ENCODE measurements around the gene FCGR2B. TPM values are rescaled to one million over a fixed set of nuclear protein-coding genes. Genes with fewer than 3 reads are reported as not detected.
"Not testable (repeated sequence)": the region's sequence is repeated elsewhere in the genome, so short reads cannot be mapped to it uniquely, and the experiment has no call there.

Gene FCGR2B
- total RNA-seq, 2 experiments from 2014 or later, result not detected

GRCh38 chr1:161658524-161658923, 4.4 kb upstream of the FCGR2B start:
- H3K36me3 Mint-ChIP-seq (ENCODE audit: low read depth); POLR2A ChIA-PET; H3K27ac Mint-ChIP-seq; CTCF ChIA-PET; H3K4me3 Mint-ChIP-seq; H3K27me3 Mint-ChIP-seq (ENCODE audit: low read depth); DNase-seq; H3K4me1 Mint-ChIP-seq (ENCODE audit: low read depth); H3K9me3 Mint-ChIP-seq (ENCODE audit: insufficient read depth); ATAC-seq: not testable (repeated sequence)

- H3K27me3 Mint-ChIP-seq (ENCODE audit: low read depth); H3K27ac Mint-ChIP-seq; H3K4me1 Mint-ChIP-seq (ENCODE audit: low read depth); CTCF ChIA-PET; ATAC-seq; DNase-seq; H3K36me3 Mint-ChIP-seq (ENCODE audit: low read depth); H3K9me3 Mint-ChIP-seq (ENCODE audit: insufficient read depth); POLR2A ChIA-PET; H3K4me3 Mint-ChIP-seq: not testable (repeated sequence)
These were observed 1.2 kb upstream of the FCGR2B start for GRCh38 chr1:161661660-161662311.

DNA sequence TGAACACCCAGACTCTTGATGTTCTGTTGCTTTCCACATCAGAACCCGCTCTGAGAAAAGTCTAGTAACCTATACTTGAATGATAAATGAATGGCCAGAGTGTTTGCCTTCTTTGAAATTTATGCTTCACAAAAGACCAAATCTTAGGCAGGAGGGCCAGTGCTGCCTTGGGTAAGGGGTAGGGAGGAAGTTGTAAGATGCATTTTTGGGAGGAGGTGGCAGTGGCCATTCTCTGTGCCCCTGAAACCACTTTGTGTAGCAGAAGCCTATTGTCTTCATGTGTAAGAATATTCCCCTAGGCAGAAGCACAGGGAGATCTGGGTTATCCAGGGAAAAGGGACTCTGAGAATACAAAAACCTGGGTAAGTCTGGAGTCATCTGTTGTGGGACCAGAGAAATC, 626 bp downstream of the FCGR2B start:
- H3K27me3 Mint-ChIP-seq (ENCODE audit: low read depth); H3K9me3 Mint-ChIP-seq (ENCODE audit: insufficient read depth); H3K4me3 Mint-ChIP-seq; H3K4me1 Mint-ChIP-seq (ENCODE audit: low read depth); POLR2A ChIA-PET; H3K27ac Mint-ChIP-seq; ATAC-seq; DNase-seq; H3K36me3 Mint-ChIP-seq (ENCODE audit: low read depth); CTCF ChIA-PET: not testable (repeated sequence)

GRCh38 chr1:161664689-161665088, 1.7 kb downstream of the FCGR2B start:
- ATAC-seq; H3K9me3 Mint-ChIP-seq (ENCODE audit: insufficient read depth); CTCF ChIA-PET; POLR2A ChIA-PET; DNase-seq; H3K4me1 Mint-ChIP-seq (ENCODE audit: low read depth); H3K27ac Mint-ChIP-seq; H3K4me3 Mint-ChIP-seq; H3K36me3 Mint-ChIP-seq (ENCODE audit: low read depth); H3K27me3 Mint-ChIP-seq (ENCODE audit: low read depth): not testable (repeated sequence)

- CTCF ChIA-PET; H3K9me3 Mint-ChIP-seq (ENCODE audit: insufficient read depth); DNase-seq; H3K27ac Mint-ChIP-seq; H3K4me1 Mint-ChIP-seq (ENCODE audit: low read depth); H3K27me3 Mint-ChIP-seq (ENCODE audit: low read depth); POLR2A ChIA-PET; H3K4me3 Mint-ChIP-seq; H3K36me3 Mint-ChIP-seq (ENCODE audit: low read depth); ATAC-seq: not testable (repeated sequence)
These were observed 8.4 kb downstream of the FCGR2B start for GRCh38 chr1:161671045-161672020.

DNA sequence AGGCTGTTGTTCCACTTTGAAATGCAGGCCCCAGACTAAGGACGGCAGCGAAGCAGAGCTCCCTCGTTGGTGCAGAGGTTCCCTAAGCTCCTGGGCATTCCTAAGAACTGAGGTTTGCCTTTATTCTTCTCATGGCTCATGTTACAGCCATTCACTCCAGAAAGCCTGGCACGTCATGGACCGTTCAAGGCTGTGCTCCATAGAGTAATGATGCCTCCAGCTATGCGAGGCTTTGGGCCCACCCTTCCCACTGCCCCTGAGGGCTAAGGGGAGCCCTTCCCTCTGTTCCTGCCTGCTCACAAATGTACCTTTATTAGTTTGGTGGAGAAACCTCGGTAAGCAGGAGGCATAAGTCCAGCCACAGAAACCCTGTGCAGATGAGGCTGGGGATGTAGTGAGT, 10.5 kb downstream of the FCGR2B start:
- DNase-seq; POLR2A ChIA-PET; H3K27me3 Mint-ChIP-seq (ENCODE audit: low read depth); H3K36me3 Mint-ChIP-seq (ENCODE audit: low read depth); CTCF ChIA-PET; H3K9me3 Mint-ChIP-seq (ENCODE audit: insufficient read depth); H3K4me3 Mint-ChIP-seq; H3K27ac Mint-ChIP-seq; ATAC-seq; H3K4me1 Mint-ChIP-seq (ENCODE audit: low read depth): not testable (repeated sequence)

DNA sequence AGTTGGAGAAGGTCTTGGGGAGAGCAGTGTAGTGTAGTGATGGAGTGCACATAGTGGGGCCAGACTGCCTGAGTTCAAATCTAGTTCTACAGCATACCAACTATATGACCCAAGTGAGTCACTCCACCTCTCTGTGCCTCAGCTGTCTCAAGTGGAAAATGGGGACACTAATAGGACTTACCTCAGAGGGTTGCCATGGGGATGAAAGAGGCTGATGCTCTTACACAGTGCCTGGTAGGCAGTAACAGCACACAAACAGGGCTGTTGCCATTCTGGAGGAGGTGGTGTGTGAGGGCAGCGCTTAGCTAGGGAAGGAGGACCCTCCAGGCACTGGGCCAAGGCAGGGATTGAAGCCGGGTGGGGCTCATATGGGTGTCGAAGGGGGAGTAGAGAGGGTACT, 11.5 kb downstream of the FCGR2B start:
- POLR2A ChIA-PET; H3K27ac Mint-ChIP-seq; H3K4me3 Mint-ChIP-seq; H3K4me1 Mint-ChIP-seq (ENCODE audit: low read depth); DNase-seq; CTCF ChIA-PET; H3K9me3 Mint-ChIP-seq (ENCODE audit: insufficient read depth); ATAC-seq; H3K27me3 Mint-ChIP-seq (ENCODE audit: low read depth); H3K36me3 Mint-ChIP-seq (ENCODE audit: low read depth): not testable (repeated sequence)

- not testable (repeated sequence) for H3K27me3 Mint-ChIP-seq (ENCODE audit: low read depth)
These were observed 12.0 kb downstream of the FCGR2B start for GRCh38 chr1:161674908-161675307.

DNA sequence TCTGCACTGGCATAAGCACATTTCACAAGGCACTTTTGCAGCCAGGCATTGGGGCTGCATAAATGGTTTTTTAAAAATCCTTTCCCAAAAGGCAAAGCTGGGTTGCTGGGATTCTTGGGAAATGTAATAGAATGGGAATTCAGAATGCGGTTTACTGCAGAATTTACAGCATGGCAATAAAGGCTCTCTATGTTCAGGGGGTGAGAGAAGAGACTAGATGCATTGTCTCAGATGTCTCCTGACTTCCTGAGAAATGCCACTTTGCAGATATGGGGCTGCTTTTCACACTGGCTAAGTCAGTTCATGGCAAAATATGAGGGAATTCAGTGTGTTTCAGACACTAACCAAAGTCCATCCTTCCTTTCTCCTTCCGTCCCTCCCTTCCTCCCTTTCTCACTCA, 13.5 kb downstream of the FCGR2B start:
- Mint-ChIP-seq H3K4me1 (ENCODE audit: low read depth) (no peaks in the 10 kb centered on the region), H3K27me3 (ENCODE audit: low read depth) (peaks cover 6% of the 10 kb centered on the region), H3K9me3 (ENCODE audit: insufficient read depth) (no peaks in the 10 kb centered on the region), H3K4me3 (no peak overlapping the region), H3K36me3 (ENCODE audit: low read depth) (no peaks in the 10 kb centered on the region), H3K27ac (no peak overlapping the region)
- DNase-seq, result no peak
- CTCF ChIA-PET, result no interaction called here
- no peak for ATAC-seq
- POLR2A ChIA-PET, result no interaction called here

More at GRCh38 chr1:161674908-161675307, 12.0 kb downstream of the FCGR2B start:
- CTCF ChIA-PET; H3K4me1 Mint-ChIP-seq (ENCODE audit: low read depth); H3K9me3 Mint-ChIP-seq (ENCODE audit: insufficient read depth); DNase-seq; ATAC-seq; POLR2A ChIA-PET; H3K4me3 Mint-ChIP-seq; H3K36me3 Mint-ChIP-seq (ENCODE audit: low read depth); H3K27ac Mint-ChIP-seq: not testable (repeated sequence)

DNA sequence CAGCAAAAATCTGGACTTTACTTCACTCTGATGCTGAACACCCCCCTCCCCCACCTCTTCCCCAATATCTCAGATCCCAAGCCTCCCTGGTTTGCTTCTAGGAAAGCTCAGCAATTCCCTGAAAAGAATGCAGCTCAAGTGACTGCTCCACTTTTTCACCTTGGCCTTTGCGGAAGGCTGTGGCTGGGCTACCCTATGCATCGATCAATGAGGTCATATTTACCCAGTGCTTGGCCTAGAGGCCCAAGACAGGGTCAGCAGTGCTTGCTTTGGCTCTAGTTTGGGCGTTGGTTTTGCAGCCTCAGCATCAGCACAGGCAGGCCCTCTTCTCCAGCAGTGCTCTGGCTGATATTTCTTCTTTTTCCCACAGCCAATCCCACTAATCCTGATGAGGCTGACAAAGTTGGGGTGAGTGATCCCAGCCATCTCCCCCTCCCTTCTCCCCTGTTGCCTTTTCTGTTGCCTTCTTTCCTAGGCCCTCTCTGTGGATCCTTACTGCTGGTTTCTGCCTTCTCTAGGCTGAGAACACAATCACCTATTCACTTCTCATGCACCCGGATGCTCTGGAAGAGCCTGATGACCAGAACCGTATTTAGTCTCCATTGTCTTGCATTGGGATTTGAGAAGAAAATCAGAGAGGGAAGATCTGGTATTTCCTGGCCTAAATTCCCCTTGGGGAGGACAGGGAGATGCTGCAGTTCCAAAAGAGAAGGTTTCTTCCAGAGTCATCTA, 14.2 kb downstream of the FCGR2B start:
- Mint-ChIP-seq H3K9me3 (ENCODE audit: insufficient read depth) (no peaks in the 10 kb centered on the region), H3K36me3 (ENCODE audit: low read depth) (no peaks in the 10 kb centered on the region), H3K4me3 (no peak overlapping the region), H3K4me1 (ENCODE audit: low read depth) (no peaks in the 10 kb centered on the region), H3K27me3 (ENCODE audit: low read depth) (peaks cover 11% of the 10 kb centered on the region), H3K27ac (no peak overlapping the region)
- ATAC-seq, result no peak
- CTCF ChIA-PET, result no interaction called here
- POLR2A ChIA-PET, result interaction anchor here (0.7 kb wide), 1 partner anchor 71 kb away, joined by 3 read pairs; no protein-coding TSS in a partner anchor
- DNase-seq, result no peak

DNA sequence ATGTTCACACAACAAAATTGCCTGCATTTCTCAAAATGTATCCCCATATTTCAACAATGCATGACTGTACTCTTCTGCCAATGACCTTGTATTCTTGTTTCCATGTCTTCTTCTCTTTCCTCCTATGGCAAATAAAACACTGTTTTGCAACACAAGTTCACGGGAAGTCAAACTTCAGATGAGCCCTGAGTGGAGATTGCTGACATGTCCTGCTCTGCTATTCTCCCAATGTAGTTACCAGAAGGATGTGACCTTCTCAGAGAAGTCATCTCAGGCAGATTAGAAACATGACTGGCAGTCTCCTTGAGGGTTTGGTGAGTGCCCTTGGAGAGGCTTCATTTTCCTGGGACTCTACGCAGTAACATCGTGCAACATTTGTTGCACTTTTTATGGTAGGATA, 15.6 kb downstream of the FCGR2B start:
- DNase-seq, result no peak
- ATAC-seq, result no peak
- Mint-ChIP-seq H3K27ac (no peak overlapping the region), H3K4me3 (no peak overlapping the region), H3K36me3 (ENCODE audit: low read depth) (no peaks in the 10 kb centered on the region), H3K27me3 (ENCODE audit: low read depth) (peaks cover 21% of the 10 kb centered on the region), H3K9me3 (ENCODE audit: insufficient read depth) (no peaks in the 10 kb centered on the region), H3K4me1 (ENCODE audit: low read depth) (no peaks in the 10 kb centered on the region)
- ChIA-PET CTCF (no interaction called here), POLR2A (no interaction called here)

GRCh38 chr1:161681879-161682278, 18.9 kb downstream of the FCGR2B start:
- POLR2A ChIA-PET, result no interaction called here
- Mint-ChIP-seq H3K36me3 (ENCODE audit: low read depth) (no peaks in the 10 kb centered on the region), H3K4me3 (no peak overlapping the region), H3K27ac (no peak overlapping the region), H3K9me3 (ENCODE audit: insufficient read depth) (no peaks in the 10 kb centered on the region), H3K27me3 (ENCODE audit: low read depth) (peaks cover 33% of the 10 kb centered on the region), H3K4me1 (ENCODE audit: low read depth) (no peaks in the 10 kb centered on the region)
- CTCF ChIA-PET, result no interaction called here
- ATAC-seq (no peak), DNase-seq (no peak)

Data from activated CD8-positive, alpha-beta T cell treated with anti-CD3 and anti-CD28 coated beads, Interleukin-2, amount 10 ng/mL, durations not matched to agents 7 days and 5 days (primary cell).